Measurements from ENCODE around the gene CDA. TPM values are rescaled to one million over a fixed set of nuclear protein-coding genes. Genes with fewer than 3 reads are reported as not detected.

The CDA gene
- total RNA-seq, 1 donor from 2014 or later = 0.79 TPM

DNA sequence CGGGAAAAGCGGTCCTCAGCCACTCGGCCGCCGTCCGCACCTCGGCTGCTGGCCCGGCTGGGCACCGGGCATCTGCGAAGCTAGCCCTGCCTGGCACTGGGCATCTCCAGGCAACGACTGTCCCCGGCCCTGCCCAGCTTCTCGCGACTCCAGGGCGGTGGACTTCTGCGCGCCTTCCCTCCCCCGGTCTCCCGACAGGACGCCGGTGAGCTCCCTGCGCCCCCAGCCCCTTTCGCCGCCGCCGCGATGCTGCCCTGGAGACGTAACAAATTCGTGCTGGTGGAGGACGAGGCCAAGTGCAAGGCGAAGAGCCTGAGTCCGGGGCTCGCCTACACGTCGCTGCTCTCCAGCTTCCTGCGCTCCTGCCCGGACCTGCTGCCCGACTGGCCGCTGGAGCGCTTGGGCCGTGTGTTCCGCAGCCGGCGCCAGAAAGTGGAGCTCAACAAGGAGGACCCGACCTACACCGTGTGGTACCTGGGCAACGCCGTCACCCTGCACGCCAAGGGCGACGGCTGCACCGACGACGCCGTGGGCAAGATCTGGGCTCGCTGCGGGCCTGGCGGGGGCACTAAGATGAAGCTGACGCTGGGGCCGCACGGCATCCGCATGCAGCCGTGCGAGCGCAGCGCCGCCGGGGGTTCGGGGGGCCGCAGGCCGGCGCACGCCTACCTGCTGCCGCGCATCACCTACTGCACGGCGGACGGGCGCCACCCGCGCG is 36.0 kb upstream of the CDA start:
- peaks cover 43% of the 10 kb centered on the region for H3K27me3 ChIP-seq (ENCODE audit: control insufficient read depth, insufficient read depth, low read length)
- FAIRE-seq (no peak), DNase-seq (ENCODE audit: low read depth) (no peak)
- no peaks in the 10 kb centered on the region for H3K36me3 ChIP-seq (ENCODE audit: control insufficient read depth, insufficient read depth, low read length)
- no peak for TF ChIP-seq CTCF (IDR thresholded peaks at IDR 0.05; ENCODE audit: insufficient read depth, low read length, severe bottlenecking)
- no peak overlapping the region for H3K4me3 ChIP-seq (ENCODE audit: low read depth, low read length)

DNA sequence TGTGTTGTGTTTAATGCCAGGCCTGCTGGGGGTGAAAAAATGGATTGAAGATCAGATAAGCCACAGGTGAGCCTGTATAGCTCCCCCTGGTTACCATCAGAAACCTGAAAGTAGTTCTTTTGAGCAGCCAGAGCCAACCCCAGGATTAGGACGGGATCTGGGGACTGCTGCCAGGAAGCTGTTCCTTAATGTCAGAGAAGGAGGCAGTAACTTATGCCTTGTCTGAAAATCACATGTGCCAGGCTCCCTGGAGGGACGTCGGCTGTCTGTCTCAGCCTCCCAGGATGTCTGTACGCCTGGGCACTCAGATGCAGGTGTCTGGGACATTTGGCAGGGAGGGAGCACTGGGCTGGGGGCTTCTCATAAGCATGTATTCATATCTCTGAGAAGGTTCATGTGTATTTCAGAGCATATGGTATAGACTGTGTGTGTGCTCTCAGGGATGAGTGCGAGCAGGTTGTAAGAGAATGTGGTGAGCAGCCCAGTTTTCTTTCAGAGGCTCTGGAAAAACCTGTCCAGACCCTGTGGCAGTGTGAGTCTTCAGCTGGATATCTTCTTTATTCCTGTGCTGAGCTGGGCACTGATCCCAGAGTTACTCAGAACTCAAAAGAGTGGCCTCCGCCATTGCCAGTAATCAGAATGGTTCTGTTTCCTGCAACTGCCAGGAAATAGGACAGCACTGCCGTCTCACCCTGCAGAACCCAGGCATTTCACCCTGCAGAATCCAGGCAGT is 33.7 kb upstream of the CDA start:
- peaks cover 42% of the 10 kb centered on the region for H3K27me3 ChIP-seq (ENCODE audit: control insufficient read depth, insufficient read depth, low read length)

DNA sequence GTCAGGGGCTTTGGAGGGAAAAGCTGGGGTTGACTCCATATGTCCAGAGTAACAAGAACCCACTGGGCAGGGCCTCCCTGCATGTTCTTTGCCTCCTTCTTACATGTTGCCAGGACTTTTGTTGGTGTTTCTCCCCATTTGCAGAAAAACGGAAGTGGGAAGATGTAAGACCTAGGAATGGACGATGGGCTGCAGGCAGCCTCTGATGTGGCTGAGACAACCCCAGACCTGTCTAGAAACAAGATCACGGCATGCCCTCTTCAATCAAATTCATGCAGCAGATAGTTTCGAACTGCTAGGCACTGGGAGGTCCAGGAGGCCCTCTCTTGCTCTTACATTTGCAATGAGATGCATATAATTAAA is 33.2 kb upstream of the CDA start:
- DNase-seq (ENCODE audit: low read depth) (no peak), FAIRE-seq (no peak)
- TF ChIP-seq CTCF (IDR thresholded peaks at IDR 0.05; ENCODE audit: insufficient read depth, low read length, severe bottlenecking) = no peak

More for the DNA sequence above, 33.7 kb upstream of the CDA start:
- DNase-seq (ENCODE audit: low read depth) (no peak), FAIRE-seq (no peak)
- no peaks in the 10 kb centered on the region for H3K36me3 ChIP-seq (ENCODE audit: control insufficient read depth, insufficient read depth, low read length)
- TF ChIP-seq CTCF (IDR thresholded peaks at IDR 0.05; ENCODE audit: insufficient read depth, low read length, severe bottlenecking) = no peak
- no peak overlapping the region for H3K4me3 ChIP-seq (ENCODE audit: low read depth, low read length)

DNA sequence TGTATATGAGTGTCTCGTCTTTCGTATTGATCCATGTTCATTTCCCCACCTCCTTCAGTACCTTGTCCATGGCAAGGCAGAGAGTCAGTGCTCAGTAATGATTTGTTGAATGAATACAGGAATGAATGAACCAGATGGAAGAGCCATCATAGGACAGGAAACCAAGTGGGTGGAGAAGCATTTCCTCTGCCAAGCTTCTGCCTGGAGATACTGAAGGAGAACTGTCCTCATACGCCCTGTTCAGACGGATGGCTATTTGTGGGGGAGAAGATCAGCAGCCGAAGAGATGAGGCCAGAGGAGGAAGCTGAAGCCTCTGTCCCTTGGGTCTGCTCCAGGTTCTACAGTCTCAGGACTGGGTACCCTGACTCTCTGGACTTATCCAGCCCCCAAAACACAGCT is 30.7 kb upstream of the CDA start:
- Histone ChIP-seq H3K36me3 (ENCODE audit: control insufficient read depth, insufficient read depth, low read length) (no peaks in the 10 kb centered on the region), H3K27me3 (ENCODE audit: control insufficient read depth, insufficient read depth, low read length) (peaks cover 27% of the 10 kb centered on the region), H3K4me3 (ENCODE audit: low read depth, low read length) (no peak overlapping the region)
- no peak for TF ChIP-seq CTCF (IDR thresholded peaks at IDR 0.05; ENCODE audit: insufficient read depth, low read length, severe bottlenecking)
- FAIRE-seq (no peak), DNase-seq (ENCODE audit: low read depth) (no peak)

More for the DNA sequence above, 33.2 kb upstream of the CDA start:
- Histone ChIP-seq H3K27me3 (ENCODE audit: control insufficient read depth, insufficient read depth, low read length) (peaks cover 40% of the 10 kb centered on the region), H3K4me3 (ENCODE audit: low read depth, low read length) (no peak overlapping the region), H3K36me3 (ENCODE audit: control insufficient read depth, insufficient read depth, low read length) (no peaks in the 10 kb centered on the region)

DNA sequence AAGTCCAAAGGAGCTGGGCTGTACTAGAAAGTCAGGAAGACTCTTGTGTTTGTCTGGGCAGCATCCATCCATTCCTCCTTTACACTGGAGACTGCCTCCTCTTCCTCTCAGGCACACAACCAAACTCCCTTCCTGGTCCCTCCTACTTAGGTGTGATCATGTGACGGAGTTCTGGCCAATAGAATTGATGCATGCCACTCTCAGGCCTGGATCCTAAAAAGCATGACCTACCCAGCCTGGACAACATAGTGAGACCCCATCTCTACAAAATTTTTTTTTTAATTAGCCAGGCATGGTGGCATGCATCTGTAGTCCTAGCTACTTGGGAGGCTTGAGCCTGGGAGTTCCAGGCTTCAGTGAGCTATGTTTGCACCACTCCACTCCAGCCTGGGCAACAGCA is 27.9 kb upstream of the CDA start:
- no peak for TF ChIP-seq CTCF (IDR thresholded peaks at IDR 0.05; ENCODE audit: insufficient read depth, low read length, severe bottlenecking)
- no peak overlapping the region for H3K4me3 ChIP-seq (ENCODE audit: low read depth, low read length)
- DNase-seq (ENCODE audit: low read depth) (no peak), FAIRE-seq (peak; percentile 7)
- H3K27me3 ChIP-seq (ENCODE audit: control insufficient read depth, insufficient read depth, low read length) = peaks cover 14% of the 10 kb centered on the region
- no peaks in the 10 kb centered on the region for H3K36me3 ChIP-seq (ENCODE audit: control insufficient read depth, insufficient read depth, low read length)

All from bronchial epithelial cell (primary cell).